ENCODE data around the gene TRAP1.
"Not testable (repeated sequence)": the region's sequence is repeated elsewhere in the genome, so short reads cannot be mapped to it uniquely, and the experiment has no call there.

TRAP1 gene

GRCh38 chr16:3670711-3671110 is 46.6 kb downstream of the TRAP1 start:
- no peak for DNase-seq

GRCh38 chr16:3669082-3669481 is 48.2 kb downstream of the TRAP1 start:
- no peak for DNase-seq

- no peak for DNase-seq
These were observed 48.7 kb downstream of the TRAP1 start for GRCh38 chr16:3668626-3669025.

GRCh38 chr16:3665508-3665907 is 51.8 kb downstream of the TRAP1 start:
- no peak for DNase-seq

- DNase-seq, result no peak
These were observed 53.0 kb downstream of the TRAP1 start for GRCh38 chr16:3664187-3664896.

DNA sequence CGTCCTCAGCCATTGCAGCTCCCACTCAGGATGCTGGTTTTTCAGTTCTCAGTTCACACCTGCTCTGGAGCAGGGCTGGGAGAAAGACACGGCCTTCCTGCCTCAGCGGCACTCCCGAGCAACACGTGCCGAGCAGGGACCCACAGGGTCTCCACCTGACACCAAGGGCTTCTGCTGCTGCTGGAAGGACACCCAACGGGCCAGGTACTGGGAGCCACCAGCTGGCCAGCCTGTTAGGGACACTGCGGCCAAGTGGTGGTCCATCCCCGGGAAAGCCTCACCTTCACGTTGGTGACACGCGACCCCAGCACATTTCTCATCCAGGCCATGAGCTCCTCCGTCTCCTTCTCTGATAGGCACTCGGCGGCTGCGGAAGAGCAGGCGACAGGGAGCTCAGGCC is 54.7 kb downstream of the TRAP1 start:
- DNase-seq, result no peak

DNA sequence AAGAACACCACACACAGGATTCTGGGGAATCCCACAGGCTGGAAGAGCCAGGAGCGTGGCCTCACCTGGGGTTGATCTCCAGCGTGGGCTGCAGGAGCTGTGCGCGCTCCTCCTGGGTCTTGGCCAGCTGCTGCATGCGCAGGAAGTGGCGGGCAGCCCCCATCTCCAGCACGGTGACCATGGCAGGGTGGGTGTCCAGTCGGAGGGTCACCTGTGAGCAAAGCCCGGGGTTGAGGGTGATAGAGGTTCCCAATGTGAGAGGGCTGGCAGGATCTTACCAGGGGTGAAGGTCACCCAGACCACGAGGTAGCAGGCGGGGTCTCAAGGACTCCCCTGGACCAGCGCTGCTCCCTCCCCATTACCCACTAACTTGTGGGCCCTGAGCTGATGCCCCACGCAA is 55.4 kb downstream of the TRAP1 start:
- no peak for DNase-seq

DNA sequence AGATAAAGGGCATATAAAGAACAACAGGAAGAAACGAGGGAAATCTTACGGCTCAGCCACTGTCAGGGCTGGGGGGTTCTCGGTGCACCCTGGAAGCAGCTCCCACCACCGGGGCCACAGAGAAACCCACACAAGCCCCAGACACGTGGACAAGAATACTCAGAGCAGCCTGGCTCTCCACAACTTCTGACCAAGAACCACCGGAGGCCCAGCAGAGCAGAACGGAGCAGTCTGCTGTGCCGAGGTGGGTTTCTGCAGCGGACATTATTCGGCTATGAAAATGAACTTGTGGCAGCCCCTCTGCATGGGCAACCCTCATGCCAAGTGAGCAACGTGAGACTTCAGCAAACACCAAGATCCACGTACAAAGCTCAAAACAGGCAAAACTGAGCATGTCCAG is 56.0 kb downstream of the TRAP1 start:
- no peak for DNase-seq

DNA sequence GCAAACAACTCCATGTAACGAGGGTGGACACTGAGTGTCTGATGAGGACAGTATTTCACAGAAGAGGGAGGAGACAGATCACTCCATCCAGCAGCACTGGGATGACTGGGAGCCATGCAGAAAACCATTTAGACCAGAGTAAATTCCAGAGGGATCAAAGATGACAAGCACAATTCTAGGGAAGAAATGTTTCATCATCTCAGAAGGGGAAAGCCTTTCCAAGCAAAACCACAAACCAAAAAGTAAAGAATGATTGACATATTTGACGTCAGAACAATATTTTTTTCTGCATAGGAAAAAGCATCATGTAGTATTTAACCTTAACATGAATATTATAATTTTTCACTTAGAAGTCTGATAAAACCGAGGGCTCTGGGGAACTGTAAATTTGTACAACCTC is 58.1 kb downstream of the TRAP1 start:
- no peak for DNase-seq

GRCh38 chr16:3656491-3657468 is 60.5 kb downstream of the TRAP1 start:
- DNase-seq, result no peak

- DNase-seq, result not testable (repeated sequence)
These were observed 61.2 kb downstream of the TRAP1 start for GRCh38 chr16:3656160-3656490.

DNA sequence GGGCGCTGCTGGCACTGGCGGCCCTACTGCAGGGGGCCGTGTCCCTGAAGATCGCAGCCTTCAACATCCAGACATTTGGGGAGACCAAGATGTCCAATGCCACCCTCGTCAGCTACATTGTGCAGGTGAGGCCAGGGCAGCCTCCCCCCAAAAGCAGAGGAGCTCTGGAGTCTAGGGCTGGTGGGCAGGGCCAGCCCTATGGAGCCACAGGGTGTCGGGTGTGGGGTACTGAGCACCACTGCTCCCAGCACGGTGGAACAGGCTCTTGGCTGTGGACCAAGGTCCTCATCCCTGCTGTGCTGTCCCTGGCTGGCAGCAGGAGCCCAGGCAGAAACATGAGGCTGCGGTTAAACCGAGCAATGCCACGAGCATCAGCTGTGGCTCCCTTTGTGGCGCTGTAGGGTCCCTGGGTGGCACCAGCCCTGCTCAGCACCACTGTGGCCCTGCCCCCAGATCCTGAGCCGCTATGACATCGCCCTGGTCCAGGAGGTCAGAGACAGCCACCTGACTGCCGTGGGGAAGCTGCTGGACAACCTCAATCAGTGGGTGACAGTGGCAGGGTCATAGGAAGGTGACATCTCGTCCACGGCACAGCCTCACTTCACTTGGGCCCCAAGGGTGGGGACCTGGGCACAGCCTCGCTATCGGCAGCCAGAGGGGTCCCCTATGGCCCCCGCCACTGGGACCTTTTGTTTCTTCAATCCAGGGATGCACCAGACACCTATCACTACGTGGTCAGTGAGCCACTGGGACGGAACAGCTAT is 61.7 kb downstream of the TRAP1 start:
- no peak for DNase-seq

DNA sequence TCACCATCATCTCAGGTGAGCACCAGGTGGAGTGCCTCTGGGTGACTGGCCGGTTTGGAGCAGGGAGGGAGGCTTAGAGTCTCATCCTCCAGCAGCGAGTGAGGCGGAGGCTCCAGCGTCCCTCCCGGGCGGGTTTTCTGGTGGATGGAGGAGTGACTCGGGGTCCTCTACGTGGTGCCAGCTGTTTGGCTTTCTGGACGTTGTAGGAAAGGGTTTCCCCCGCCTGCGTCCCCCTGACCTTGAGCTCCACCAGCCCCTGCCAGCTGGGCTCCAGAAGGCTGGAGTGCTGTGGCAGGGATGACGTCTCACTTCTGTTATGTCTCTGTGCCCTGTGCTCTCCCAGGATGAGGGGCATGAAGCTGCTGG is 62.3 kb downstream of the TRAP1 start:
- DNase-seq, result no peak

- DNase-seq, result peak; percentile 58 to 63
These were observed 62.9 kb downstream of the TRAP1 start, which contains the start of gene DNASE1 for GRCh38 chr16:3654249-3654991. TSS of gene DNASE1 (plus strand) at chr16:3654691. CDS start at chr16:3655374, 683 bp downstream.

DNA sequence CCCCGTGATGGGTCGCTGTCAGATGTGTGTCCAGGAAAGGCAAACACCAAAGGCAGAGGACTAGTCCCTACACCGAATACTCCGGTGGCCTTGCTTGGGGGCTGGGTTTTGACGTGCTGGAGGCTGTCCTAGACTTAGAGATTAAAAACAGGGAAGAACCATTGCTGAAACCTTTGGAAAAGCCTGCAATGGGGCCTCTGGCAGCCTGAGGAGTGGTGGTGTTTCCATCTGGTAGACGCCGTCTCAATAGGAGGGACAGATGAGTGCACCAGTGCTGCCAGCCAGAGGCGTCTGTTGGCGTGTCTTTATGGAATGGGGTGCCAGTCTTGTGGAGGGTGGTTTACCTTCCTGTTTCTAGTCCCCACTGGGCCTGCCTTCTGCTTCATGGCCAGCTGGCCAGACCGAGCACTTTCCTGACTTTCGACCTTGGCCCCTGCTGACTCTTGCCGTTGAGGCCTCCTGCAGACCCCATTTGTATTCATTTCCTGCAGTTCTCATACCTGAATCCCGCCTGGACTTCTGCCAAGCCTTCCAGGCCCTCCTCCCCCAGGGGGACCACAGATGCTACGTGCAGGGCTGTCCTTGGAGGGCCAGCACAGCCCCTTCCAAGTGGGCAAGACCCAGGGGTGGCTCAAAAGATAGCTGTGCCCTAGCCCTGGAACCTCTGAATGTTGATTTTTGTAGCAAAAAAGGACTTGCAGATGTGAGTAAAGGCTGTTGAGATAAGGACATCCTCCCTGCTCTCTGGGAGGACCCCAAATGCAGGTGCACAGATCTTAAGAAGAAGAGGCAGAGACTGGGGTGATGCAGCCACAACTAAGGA is 64.7 kb downstream of the TRAP1 start:
- DNase-seq, result no peak

DNA sequence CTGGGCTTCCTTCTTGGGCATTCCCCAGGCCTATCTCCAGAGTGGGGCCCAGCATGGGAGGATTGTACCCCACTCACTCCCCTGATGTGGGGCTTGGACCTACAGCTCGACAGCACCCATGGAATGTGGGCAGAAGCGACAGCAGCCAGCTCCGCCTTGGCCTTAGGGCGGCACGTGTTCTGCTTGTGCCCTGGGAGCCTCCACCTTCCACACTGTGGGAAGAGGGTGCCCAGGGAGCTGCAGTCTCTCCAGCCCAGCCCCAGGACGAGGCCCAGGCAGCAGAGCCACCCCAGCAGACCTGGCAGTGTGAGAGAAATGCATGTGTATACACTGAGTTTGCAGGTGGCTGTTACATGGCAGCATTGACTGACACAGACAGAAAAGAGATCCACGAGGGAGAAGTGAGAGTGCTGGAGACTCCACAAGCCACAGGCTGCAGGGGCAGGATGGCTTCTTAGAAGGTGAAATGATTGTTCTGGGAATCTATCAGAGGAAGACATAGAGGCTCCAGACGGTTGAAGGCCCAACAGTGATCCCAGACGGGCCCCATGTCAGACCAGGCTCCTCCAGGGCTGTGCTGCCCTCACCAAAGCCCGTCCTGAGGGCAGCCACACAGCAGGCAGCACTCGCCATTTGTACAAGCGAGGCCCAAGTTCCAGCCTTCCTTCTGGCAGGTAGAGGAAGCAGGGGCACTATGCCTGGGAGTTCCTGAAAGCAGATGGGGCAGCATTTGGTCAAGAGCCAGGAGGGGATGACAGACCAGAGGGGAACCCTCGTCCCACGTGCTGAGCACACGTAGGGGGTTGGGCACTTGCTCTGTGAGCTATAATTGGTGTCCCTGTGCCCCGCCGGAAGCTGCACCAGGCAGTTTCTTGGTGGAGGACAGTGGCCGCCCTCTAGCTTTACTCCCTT is 65.6 kb downstream of the TRAP1 start:
- DNase-seq, result no peak

DNA sequence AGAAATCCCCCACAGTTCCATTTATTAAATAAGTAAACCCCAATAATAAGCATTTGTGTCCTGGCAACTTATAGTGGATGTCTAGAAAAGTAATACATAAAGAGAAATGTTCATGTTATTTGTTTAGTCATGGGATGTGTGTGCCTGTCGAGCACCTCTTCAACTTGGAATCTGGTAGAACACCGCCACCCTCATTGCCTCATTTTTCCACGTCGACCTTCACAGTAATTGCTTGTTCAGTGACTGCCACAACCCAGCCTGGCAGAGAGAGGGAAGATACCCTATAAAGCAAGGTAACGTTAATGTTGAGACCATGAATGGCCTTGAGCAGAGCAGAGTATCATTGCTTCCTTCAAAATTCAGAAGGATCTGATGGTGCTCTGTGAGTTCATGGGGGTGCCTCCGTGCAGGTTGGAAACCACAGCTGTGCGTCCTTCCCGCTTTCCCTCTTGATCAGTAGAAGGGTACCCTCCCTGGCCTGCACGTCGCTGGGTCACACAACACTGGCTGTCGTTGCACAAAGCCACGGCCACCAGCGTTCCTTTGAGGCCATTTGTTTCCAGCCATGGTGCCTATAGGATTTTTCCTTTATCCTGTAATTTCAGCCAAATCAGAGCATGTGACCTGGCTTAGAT is 66.6 kb downstream of the TRAP1 start:
- no peak for DNase-seq

DNA sequence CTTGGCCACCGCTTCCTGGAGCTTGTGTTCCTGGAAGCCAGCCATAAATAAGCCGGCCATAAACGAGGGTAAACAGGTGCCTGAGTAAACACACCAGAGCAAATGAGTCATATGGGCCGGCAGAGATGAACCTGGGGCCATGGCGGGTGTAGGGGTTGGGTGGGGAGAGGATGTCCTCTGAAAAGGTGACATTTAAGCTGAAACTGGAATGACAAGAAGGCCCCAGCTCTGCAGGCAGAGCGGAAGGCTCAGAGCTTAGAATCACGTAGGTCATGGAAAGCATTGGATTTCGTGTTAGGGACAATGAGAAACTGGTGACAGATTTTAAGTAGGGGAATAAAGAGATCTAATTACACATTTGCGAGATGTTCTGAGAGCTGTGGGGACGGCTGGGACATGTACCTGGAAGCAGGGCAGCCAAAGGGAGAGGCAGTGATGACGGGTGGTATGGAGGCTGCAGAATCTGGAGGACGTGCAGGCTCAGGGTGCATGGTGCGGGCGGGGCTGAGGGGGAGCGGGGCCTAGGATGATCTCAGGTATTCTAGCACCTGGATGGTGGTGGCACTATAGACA is 70.9 kb downstream of the TRAP1 start:
- DNase-seq, result no peak

GRCh38 chr16:3645504-3646347 is 71.6 kb downstream of the TRAP1 start:
- DNase-seq, result no peak
